ENCODE data around the gene SPIRE1.

- TF ChIP-seq POLR2A (IDR thresholded peaks at IDR 0.05) (no peak), CTCF (IDR thresholded peaks at IDR 0.05) (no peak)
Measured at GRCh38 chr18:12699747-12700146, 41.8 kb upstream of the SPIRE1 start.

Measured in stomach (tissue), 4 donors.